Stimulated activated naive CD4-positive, alpha-beta T cell treated with Interleukin-2 at 50 U/mL for 16 hours (primary cell): ENCODE data around the gene RBFA.
"Not testable (repeated sequence)": the region's sequence is repeated elsewhere in the genome, so short reads cannot be mapped to it uniquely, and the experiment has no call there.

Source experiments
- DNase-seq: peaks from one replicate; lab custom pipeline; 2025; lab: John Stamatoyannopoulos, UW

Gene RBFA

GRCh38 chr18:80034068-80034851, at the start of gene RBFA:
TSS of gene RBFA (plus strand) at chr18:80034434. CDS start at chr18:80034496, 62 bp downstream.
- peak; percentile 100 for DNase-seq

DNA sequence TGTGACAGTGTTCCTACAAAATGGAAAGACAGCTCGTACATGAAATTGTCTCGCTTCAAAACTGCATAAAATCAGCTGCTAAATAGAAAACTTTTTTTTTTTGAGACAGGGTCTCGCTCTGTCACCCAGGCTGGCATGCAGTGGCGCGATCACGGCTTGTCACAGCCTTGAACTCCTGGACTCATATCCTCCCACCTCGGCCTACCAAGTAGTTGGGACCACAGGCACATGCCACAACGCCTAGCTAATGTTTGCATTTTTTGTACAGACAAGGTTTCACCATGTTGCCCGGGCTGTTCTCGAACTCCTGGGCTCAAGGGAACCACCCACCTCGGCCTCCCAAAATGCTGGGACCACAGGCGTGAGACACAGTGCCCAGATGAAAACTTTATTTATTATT, 49.1 kb upstream of the RBFA start:
- DNase-seq, result no peak

DNA sequence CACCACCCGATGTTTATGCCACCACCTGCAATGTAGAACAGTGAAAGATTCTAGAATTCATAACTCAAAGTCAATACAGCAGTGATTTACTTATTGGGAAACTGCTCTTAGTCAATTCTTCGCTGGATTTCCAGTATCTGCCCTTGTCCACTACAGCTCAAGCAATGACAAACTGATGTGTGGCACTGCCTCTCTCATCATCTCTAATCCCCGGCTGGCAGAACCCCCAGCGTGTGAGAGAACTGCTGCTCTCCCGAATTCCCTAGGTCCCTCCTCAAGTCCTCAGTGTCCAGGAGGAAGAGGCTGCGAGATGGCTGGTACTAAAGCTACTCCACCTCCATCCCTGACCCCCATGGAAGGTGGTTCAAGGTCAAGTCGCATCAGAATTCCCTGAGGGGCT, 47.5 kb upstream of the RBFA start:
- DNase-seq, result no peak

GRCh38 chr18:79987566-79987965, 46.7 kb upstream of the RBFA start:
- no peak for DNase-seq

DNA sequence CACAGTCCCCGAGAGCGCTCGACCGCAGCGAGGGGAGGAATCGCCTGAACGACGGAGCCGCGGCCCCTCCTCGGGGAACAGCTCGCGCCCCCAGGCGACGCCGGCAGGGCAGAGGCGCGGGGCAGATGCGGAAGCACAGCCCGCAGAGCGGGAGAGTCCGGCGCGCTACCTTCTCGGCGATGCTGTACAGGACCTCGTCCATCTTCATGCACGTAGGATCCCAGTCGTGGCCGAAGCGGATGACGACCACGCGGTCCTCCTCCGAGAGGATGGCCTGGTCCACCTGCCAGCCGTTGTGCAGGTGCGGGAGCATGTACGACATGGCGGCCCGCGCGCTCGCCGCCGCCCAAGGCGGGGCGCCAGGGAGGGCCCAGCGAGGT, 46.2 kb upstream of the RBFA start:
- peak; percentile 57 for DNase-seq

GRCh38 chr18:79988451-79989194, 45.6 kb upstream of the RBFA start, which contains the start of gene TXNL4A:
TSS of gene TXNL4A (minus strand) at chr18:79988563. CDS start at chr18:79988392, 171 bp downstream.
- DNase-seq, result peak; percentile 80

GRCh38 chr18:79989195-79989497, 45.1 kb upstream of the RBFA start:
- DNase-seq, result no peak

- DNase-seq, result no peak
Observed at GRCh38 chr18:79991494-79991893, 42.7 kb upstream of the RBFA start.

GRCh38 chr18:79999701-80000100, 34.5 kb upstream of the RBFA start:
- not testable (repeated sequence) for DNase-seq

- no peak for DNase-seq
Observed at GRCh38 chr18:80000877-80001276, 33.4 kb upstream of the RBFA start.

DNA sequence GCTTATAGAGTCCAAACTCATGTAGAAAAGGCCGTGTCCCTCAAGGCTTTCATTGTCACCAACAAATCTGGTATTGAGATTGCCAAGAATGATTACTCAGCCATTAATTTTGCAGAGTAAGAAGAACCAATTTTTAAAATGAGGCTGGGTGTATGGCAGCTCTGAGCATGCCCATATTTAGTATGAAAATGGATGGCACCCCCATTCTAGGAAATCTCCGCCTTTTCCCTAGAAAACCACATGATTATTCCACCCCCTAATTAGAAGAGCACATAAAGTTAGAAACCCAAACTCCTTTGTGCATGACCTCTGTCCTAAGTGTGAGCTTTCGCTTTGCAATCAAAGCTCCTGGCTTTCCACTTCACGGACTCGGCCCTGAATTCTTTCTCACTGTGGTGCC, 31.8 kb upstream of the RBFA start:
- no peak for DNase-seq

GRCh38 chr18:80004600-80005342, 29.5 kb upstream of the RBFA start:
- no peak for DNase-seq

GRCh38 chr18:80006724-80007123, 27.5 kb upstream of the RBFA start:
- DNase-seq, result no peak

GRCh38 chr18:80009661-80010550, 24.3 kb upstream of the RBFA start:
- no peak for DNase-seq

DNA sequence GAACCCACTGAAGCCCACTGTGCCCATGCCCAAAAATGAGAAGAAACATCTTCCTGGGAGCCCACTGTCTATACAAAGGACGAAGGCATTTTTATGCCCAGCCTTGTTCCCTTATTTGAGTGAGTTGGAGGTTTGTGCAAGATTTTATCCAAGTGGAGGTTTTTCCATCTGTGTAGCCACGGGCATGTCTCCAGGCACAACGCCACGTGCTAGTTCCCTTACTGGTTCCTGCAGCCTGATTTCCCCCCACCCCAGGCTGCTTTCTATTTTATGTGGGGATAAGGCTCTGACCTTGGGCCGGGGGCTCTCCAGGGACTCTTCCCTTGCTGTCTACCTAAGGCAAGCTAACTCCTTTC, 23.7 kb upstream of the RBFA start:
- DNase-seq, result no peak

GRCh38 chr18:80011496-80012137, 22.6 kb upstream of the RBFA start:
- not testable (repeated sequence) for DNase-seq

GRCh38 chr18:80012714-80013113, 21.5 kb upstream of the RBFA start:
- no peak for DNase-seq

GRCh38 chr18:80022613-80023012, 11.6 kb upstream of the RBFA start:
- DNase-seq, result no peak

- no peak for DNase-seq
Observed at GRCh38 chr18:80023173-80023572, 11.1 kb upstream of the RBFA start.

GRCh38 chr18:80026363-80026762, 7.9 kb upstream of the RBFA start:
- DNase-seq, result no peak

- not testable (repeated sequence) for DNase-seq
Observed at GRCh38 chr18:80027719-80028118, 6.5 kb upstream of the RBFA start.
